HepG2 (cell line): Measurements from ENCODE around the gene ZNFX1. TPM values are rescaled to one million over a fixed set of nuclear protein-coding genes. Genes with fewer than 3 reads are reported as not detected.

ENCODE experiments used
- BHLHE40 ChIP-seq: IDR thresholded peaks from 2 replicates; pipeline ENCODE4 v1.6.1; 2011; ENCODE audit warnings: low read length, improper control_type of control experiment
- FOXC1 ChIP-seq: sonication (generic); formaldehyde crosslinking; IDR thresholded peaks from 2 replicates; pipeline ENCODE4 v1.8.0; 2022; ENCODE audit warnings: mild to moderate bottlenecking, missing genetic modification reagents, borderline replicate concordance
- FOXP1 ChIP-seq, 2 experiments: fragments of 450-650 bp in 1 of 2; IDR thresholded peaks; 2 replicates each; pipeline ENCODE4 v1.6.1; 2017 to 2018; ENCODE audit warnings: antibody characterized with exemption in 1 of 2
- HNRNPK ChIP-seq: fragments of 200-400 bp; formaldehyde crosslinking; IDR thresholded peaks from 2 replicates; pipeline ENCODE4 v1.6.1; 2018; ENCODE audit warnings: low read length, low read depth, moderate library complexity, mild to moderate bottlenecking; ENCODE audit not compliant: poor library complexity, severe bottlenecking
- HNRNPUL1 ChIP-seq: fragments of 200-400 bp; formaldehyde crosslinking; IDR thresholded peaks from 2 replicates; pipeline ENCODE4 v1.6.1; 2017; ENCODE audit warnings: low read depth, mild to moderate bottlenecking, low read length, moderate library complexity
- KDM5A ChIP-seq: fragments of 200-600 bp; sonication (generic); IDR thresholded peaks from 2 replicates; pipeline ENCODE4 v1.7.0; 2018; ENCODE audit warnings: antibody characterized with exemption, mild to moderate bottlenecking, low read length, borderline replicate concordance
- MAFG ChIP-seq: sonication (generic); formaldehyde crosslinking; IDR thresholded peaks from 2 replicates; pipeline ENCODE4 v1.5.1; 2020; ENCODE audit warnings: mild to moderate bottlenecking, missing genetic modification reagents
- NFKB2 ChIP-seq: sonication (generic); formaldehyde crosslinking; IDR thresholded peaks from 2 replicates; pipeline ENCODE4 v1.4.0; 2020; ENCODE audit warnings: missing genetic modification reagents, borderline replicate concordance
- NR3C1 ChIP-seq: sonication (generic); formaldehyde crosslinking; IDR thresholded peaks from 2 replicates; pipeline ENCODE4 v1.4.0; 2020; ENCODE audit warnings: missing genetic modification reagents
- RBM22 ChIP-seq: fragments of 200-400 bp; formaldehyde crosslinking; optimal IDR thresholded peaks from 2 replicates; pipeline ENCODE3; 2017; ENCODE audit warnings: mild to moderate bottlenecking, low read length, moderate library complexity
- RERE ChIP-seq: IDR thresholded peaks from 2 replicates; pipeline ENCODE4 v1.6.1; 2016; ENCODE audit warnings: low read depth, missing genetic modification reagents, missing compliant biosample characterization
- SOX13 ChIP-seq, 3 experiments: fragments of 450-650 bp in 1 of 3; sonication (generic) in 1 of 3; formaldehyde crosslinking in 1 of 3; IDR thresholded peaks in 2 of 3; conservative IDR thresholded peaks in 1 of 3; 2 replicates each; pipeline versions ENCODE4 v1.5.0 to v1.6.1; 2016 to 2020; ENCODE audit warnings: antibody characterized with exemption in 1 of 3, mild to moderate bottlenecking in 1 of 3, missing compliant biosample characterization in 1 of 3, missing genetic modification reagents in 1 of 3, moderate library complexity in 1 of 3
- TAF1 ChIP-seq: sonication (generic); formaldehyde crosslinking; IDR thresholded peaks from 2 replicates; pipeline ENCODE4 v1.4.0; 2020; ENCODE audit warnings: missing genetic modification reagents
- ZC3H13 ChIP-seq: sonication (generic); formaldehyde crosslinking; IDR thresholded peaks from 2 replicates; pipeline ENCODE4 v1.8.1; 2023; ENCODE audit warnings: mild to moderate bottlenecking, missing genetic modification reagents, moderate library complexity
- ZHX1 ChIP-seq: sonication (generic); formaldehyde crosslinking; IDR thresholded peaks from 2 replicates; pipeline ENCODE4 v1.8.1; 2022; ENCODE audit warnings: low read depth, mild to moderate bottlenecking, missing genetic modification reagents
- ZNF224 ChIP-seq: sonication (generic); formaldehyde crosslinking; IDR thresholded peaks from 2 replicates; pipeline ENCODE4 v1.5.0; 2020; ENCODE audit warnings: mild to moderate bottlenecking, missing genetic modification reagents
- ZNF264 ChIP-seq: sonication (generic); formaldehyde crosslinking; IDR thresholded peaks from 2 replicates; pipeline ENCODE4 v1.4.0; 2020; ENCODE audit warnings: missing genetic modification reagents
- ZNF335 ChIP-seq: sonication (generic); formaldehyde crosslinking; IDR thresholded peaks from 2 replicates; pipeline ENCODE4 v1.4.0; 2020; ENCODE audit warnings: missing genetic modification reagents
- ZNF547 ChIP-seq: sonication (generic); formaldehyde crosslinking; IDR thresholded peaks from 2 replicates; pipeline ENCODE4 v1.5.1; 2020; ENCODE audit warnings: mild to moderate bottlenecking, missing genetic modification reagents
- ZNF703 ChIP-seq: sonication (generic); formaldehyde crosslinking; IDR thresholded peaks from 2 replicates; pipeline ENCODE4 v1.5.1; 2020; ENCODE audit warnings: missing genetic modification reagents, mild to moderate bottlenecking, moderate library complexity, borderline replicate concordance
- ZNF839 ChIP-seq: sonication (generic); formaldehyde crosslinking; IDR thresholded peaks from 2 replicates; pipeline ENCODE4 v1.4.0; 2020; ENCODE audit warnings: missing genetic modification reagents, mild to moderate bottlenecking, borderline replicate concordance
- polyA plus RNA-seq, 8 experiments: library from polyadenylated mRNA; depleted of rRNA in 3 of 8; stranded (reverse) in 7 of 8; unstranded in 1 of 8; fragments of >200 nt; fragmentation: Illumina TruSeq in 4 of 8; extraction: Trizol in 4 of 8; gene quantifications; 2 replicates each; pipeline versions ENCODE4 v1.2.1 to v1.2.3, GENCODE V29; 2011 to 2016; ENCODE audit warnings: low read depth in 4 of 8, missing spikeins in 1 of 8, mixed read lengths in 1 of 8; ENCODE audit not compliant: insufficient read depth in 1 of 8
- total RNA-seq, 5 experiments: library from RNA; depleted of rRNA; stranded (reverse); fragments of >200 nt; fragmentation: Illumina TruSeq; extraction: Trizol; gene quantifications; 2 replicates each; pipeline ENCODE4 v1.2.3, GENCODE V29; 2016; ENCODE audit warnings: low read depth in 1 of 5

The ZNFX1 gene
- total and polyA plus RNA-seq, 2 of the 13 experiments (the other 11 are each of a cell fraction or from before 2014, with no cell fraction given) = 2.9 to 11.1 TPM

GRCh38 chr20:49278036-49278817 is at the start of gene ZNFX1 (continued):
- TF ChIP-seq RERE (CRISPR knock-in tag) (no peak; the same call in 1 of the 2 replicates), ZNF335 (CRISPR knock-in tag) (peak; percentile 96), NFKB2 (peak; percentile 99), BHLHE40 (peak; percentile 30), RBM22 (peak; percentile 97), TAF1 (CRISPR knock-in tag) (peak; percentile 100), ZNF703 (CRISPR knock-in tag) (peak; percentile 95), FOXC1 (peak; percentile 90; the same call in 1 of the 2 replicates), ZNF264 (CRISPR knock-in tag) (peak; percentile 60), HNRNPK (peak; percentile 98), NR3C1 (CRISPR knock-in tag) (no peak), ZNF224 (CRISPR knock-in tag) (0 out of 2 replicates have a peak, but pooled peaks have one; percentile 24), KDM5A (no peak; the same call in 1 of the 2 replicates), HNRNPUL1 (no peak), ZC3H13 (CRISPR knock-in tag) (peak; percentile 76; the same call in 1 of the 2 replicates), ZHX1 (CRISPR knock-in tag) (peak; percentile 92), FOXP1 (IDR thresholded peaks at IDR 0.05) (no peak), FOXP1 (CRISPR knock-in tag; IDR thresholded peaks at IDR 0.05) (no peak), SOX13 (IDR thresholded peaks at IDR 0.05) (peak; percentile 88), SOX13 (CRISPR knock-in tag; conservative IDR thresholded peaks at IDR 0.05 in 1 of 2, IDR thresholded peaks at IDR 0.05 in 1 of 2) (peak in 1 of 2 experiments; percentile 71; a peak in 2 of 4 replicates), ZNF547 (peak; percentile 96), MAFG (CRISPR knock-in tag) (peak; percentile 54; the same call in 1 of the 2 replicates), ZNF839 (CRISPR knock-in tag) (peak; percentile 73)
